Hepatocyte (in vitro differentiated cells): ENCODE results near the gene PCBD2.
"Not testable (repeated sequence)": the region's sequence is repeated elsewhere in the genome, so short reads cannot be mapped to it uniquely, and the experiment has no call there.

Experiments used
- EZH2 ChIP-seq: fragments of 200-600 bp; sonication (generic); IDR thresholded peaks from 2 replicates; pipeline ENCODE4 v1.6.1; 2016; ENCODE audit warnings: antibody characterized with exemption, mild to moderate bottlenecking, borderline replicate concordance
- EZH2phosphoT487 ChIP-seq: fragments of 200-600 bp; sonication (generic); IDR thresholded peaks from one replicate; pipeline ENCODE4 v1.6.1; 2018; ENCODE audit warnings: antibody characterized with exemption, mild to moderate bottlenecking, low read depth, moderate library complexity; ENCODE audit not compliant: unreplicated experiment, severe bottlenecking
- TF ChIP-seq, protein P1 (sequence below): fragments of 200-600 bp; sonication (generic); IDR thresholded peaks from 2 replicates; pipeline ENCODE4 v1.5.1; 2016; ENCODE audit warnings: antibody characterized with exemption, mild to moderate bottlenecking; ENCODE audit not compliant: poor library complexity

GRCh38 chr5:134856465-134856864 is 48.5 kb upstream of the PCBD2 start:
- TF ChIP-seq, protein P1, sequence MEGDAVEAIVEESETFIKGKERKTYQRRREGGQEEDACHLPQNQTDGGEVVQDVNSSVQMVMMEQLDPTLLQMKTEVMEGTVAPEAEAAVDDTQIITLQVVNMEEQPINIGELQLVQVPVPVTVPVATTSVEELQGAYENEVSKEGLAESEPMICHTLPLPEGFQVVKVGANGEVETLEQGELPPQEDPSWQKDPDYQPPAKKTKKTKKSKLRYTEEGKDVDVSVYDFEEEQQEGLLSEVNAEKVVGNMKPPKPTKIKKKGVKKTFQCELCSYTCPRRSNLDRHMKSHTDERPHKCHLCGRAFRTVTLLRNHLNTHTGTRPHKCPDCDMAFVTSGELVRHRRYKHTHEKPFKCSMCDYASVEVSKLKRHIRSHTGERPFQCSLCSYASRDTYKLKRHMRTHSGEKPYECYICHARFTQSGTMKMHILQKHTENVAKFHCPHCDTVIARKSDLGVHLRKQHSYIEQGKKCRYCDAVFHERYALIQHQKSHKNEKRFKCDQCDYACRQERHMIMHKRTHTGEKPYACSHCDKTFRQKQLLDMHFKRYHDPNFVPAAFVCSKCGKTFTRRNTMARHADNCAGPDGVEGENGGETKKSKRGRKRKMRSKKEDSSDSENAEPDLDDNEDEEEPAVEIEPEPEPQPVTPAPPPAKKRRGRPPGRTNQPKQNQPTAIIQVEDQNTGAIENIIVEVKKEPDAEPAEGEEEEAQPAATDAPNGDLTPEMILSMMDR = not testable (repeated sequence)
- not testable (repeated sequence) for TF ChIP-seq EZH2, EZH2phosphoT487
